Coronary artery (tissue), 2 donors: Measurements from ENCODE around the gene CDH23.

Experiments used
- DNase-seq: peaks from one replicate; pipeline ENCODE4 v3.0.0-alpha.2; 2017; ENCODE audit warnings: low spot score
- H3K27ac ChIP-seq, 2 donors: fragments of 200-600 bp; sonication (generic); one replicate each; pipeline ENCODE4 v1.5.1; 2016 to 2019
- H3K4me3 ChIP-seq: fragments of 200-600 bp; sonication (generic); 2 replicates; pipeline ENCODE4 v1.5.1; 2016; ENCODE audit warnings: mild to moderate bottlenecking, moderate library complexity
- TF ChIP-seq, protein P1 (sequence below): fragments of 200-600 bp; sonication (generic); IDR thresholded peaks from one replicate; pipeline ENCODE4 v1.5.1; 2019; ENCODE audit warnings: antibody characterized with exemption

Gene CDH23

DNA sequence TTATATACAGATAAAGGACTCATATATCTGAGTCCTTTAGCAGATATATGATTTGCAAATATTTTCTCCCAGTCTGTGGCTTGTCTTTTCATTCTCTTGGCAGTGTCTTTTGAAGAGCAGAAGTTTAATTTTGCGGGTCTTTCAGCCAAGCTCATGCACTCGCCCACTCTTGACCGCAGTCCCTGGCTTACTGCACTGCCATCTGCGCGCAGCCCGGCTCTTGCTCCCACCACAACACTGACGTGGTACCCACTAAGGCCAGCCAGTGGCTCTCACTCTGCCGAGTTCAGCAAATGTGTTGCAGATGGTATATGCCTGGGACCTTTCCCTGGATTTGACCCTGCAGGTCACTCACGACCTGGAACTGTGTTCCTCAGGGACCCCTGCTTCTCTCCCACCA, 74.3 kb downstream of the CDH23 start:
- no peak for DNase-seq
- H3K27ac ChIP-seq, result no peak overlapping the region
- TF ChIP-seq, protein P1, sequence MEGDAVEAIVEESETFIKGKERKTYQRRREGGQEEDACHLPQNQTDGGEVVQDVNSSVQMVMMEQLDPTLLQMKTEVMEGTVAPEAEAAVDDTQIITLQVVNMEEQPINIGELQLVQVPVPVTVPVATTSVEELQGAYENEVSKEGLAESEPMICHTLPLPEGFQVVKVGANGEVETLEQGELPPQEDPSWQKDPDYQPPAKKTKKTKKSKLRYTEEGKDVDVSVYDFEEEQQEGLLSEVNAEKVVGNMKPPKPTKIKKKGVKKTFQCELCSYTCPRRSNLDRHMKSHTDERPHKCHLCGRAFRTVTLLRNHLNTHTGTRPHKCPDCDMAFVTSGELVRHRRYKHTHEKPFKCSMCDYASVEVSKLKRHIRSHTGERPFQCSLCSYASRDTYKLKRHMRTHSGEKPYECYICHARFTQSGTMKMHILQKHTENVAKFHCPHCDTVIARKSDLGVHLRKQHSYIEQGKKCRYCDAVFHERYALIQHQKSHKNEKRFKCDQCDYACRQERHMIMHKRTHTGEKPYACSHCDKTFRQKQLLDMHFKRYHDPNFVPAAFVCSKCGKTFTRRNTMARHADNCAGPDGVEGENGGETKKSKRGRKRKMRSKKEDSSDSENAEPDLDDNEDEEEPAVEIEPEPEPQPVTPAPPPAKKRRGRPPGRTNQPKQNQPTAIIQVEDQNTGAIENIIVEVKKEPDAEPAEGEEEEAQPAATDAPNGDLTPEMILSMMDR, result no peak
- H3K4me3 ChIP-seq, result no peak overlapping the region

DNA sequence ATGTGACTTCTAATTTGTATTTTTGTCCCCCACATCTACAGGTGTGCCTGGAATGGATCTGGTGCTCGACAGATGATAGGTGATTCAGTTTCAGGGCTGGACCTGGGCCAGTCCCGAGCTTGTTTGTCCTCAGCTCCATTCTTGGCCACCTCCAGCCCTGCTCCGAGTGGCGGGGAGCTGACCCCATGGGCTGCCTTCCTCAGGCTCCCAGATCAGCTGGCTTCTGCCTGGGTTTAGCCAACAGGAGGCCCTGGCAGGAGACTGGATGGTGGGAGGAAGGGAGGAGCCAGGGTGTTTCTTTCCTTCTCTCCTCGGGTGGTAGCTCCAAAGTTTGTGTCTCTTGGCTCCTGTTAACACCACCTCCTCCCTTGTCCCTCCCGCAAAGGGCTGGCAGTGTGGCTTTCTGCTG, 75.2 kb downstream of the CDH23 start:
- TF ChIP-seq, protein P1, result no peak

DNA sequence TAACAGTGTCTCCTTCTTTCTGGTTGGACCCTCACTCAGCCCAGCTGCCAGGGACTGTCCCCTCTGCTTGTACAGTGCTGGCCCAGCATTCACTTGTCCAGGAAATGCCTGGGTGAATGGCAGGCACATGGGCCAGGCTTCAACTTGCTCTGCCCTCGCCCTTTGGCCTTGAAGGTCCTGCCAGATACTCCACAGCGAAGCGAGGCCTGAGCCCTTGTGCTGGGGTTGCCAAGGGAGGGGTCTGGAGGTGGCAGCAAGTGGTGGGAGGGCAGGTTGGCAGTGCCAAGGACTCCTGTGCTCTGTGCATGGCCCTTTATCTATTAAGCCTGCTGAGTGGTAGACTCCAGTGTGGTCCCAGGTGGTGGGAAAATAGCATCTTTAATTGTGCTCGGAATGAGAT, 75.7 kb downstream of the CDH23 start:
- DNase-seq, result no peak
- H3K27ac ChIP-seq, result no peak overlapping the region
- TF ChIP-seq, protein P1, result no peak
- no peak overlapping the region for H3K4me3 ChIP-seq

More for the DNA sequence above, 75.2 kb downstream of the CDH23 start:
- Histone ChIP-seq H3K4me3 (no peak overlapping the region), H3K27ac (no peak overlapping the region)
- DNase-seq, result no peak

DNA sequence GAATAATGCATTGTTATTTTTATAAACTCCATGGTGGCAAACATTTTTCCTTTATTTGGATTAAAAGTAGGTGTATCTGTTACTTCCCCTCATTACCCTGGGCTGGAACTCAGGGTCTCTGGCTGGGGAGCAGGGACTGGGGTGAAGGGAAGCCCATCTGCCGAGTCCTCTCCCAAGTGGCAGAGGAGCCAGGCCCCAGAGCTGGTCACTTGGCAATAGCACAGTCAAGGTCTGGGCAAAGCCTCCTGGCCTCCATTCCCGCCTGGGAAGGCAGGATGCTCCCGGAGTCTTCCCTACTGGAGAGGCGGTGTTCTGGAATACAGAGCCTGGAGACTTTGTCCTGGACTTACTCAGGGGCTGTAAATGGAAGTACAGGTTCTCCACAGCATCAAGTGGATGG, 76.2 kb downstream of the CDH23 start:
- DNase-seq, result no peak
- H3K4me3 ChIP-seq, result no peak overlapping the region
- no peak overlapping the region for H3K27ac ChIP-seq
- TF ChIP-seq, protein P1, result no peak

DNA sequence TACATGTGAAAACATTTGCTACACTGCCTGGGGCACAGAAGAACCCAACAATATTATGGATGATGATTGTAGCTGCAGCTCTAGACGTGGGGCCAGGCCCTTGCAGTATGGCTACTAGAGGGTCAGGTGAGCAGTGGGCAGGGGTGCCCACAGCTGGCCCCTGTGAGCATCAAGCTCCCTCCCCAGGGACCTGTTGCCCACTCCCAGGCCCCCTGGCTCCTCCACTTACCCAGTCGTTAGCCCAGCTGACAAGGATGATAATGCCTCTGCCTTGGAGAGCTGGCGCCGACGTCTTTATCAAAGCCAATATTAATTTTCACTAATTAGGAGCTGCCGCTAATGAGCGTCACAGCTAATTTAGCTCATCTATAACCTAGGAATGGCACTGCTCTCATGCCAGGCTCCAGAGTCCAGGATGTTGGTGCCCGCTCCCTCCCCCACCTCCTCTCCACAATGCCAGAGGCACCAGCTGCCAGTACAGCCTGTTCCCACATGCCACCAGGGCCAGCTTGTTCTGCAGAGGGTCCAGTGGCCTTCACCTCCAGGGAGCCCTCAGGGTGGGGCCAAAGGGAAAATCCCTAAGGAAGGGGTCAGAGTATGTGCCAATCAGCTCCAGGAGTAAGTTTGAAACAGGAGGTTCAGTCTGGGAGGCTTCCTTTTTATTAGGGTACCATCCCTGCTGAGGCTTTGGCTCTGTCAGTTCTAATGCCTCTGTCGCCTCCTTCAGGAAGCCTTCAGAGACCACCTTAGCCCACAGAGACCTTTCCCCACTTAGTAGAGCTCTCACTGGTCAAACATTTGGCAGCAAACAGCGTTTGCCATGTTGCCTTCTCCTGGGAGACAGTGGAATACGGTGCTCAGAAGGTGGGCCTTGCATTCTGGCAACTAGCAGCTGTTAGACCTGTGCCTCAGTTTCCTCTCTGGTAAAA, 77.2 kb downstream of the CDH23 start:
- TF ChIP-seq, protein P1, result no peak
- DNase-seq, result no peak
- Histone ChIP-seq H3K27ac (no peak overlapping the region), H3K4me3 (no peak overlapping the region)

DNA sequence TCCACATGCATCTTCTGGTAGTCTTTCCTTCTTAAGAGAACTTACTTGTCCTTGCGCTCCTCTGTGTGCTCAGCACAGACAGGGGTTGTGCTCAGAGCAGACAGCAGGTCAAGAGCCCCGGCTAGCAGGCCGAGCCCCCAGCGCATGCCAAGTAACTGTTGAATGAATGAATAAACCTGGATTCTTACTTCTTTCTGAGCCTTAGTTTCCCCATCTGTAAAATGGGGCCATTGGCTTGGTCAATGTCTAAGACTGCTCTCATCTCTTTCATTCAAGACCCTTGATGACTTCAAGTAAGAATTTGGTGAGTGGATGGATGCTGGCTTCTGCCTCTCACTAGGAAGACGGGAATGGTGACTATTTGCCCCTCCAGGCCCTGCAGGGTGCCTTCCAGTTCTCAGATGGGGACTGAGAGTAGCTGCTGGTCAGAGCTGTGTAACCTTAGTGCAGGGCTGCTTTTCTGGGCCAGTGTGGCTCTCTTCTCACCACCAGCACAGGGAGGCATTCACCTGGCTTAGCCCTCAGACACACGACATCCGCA, 78.1 kb downstream of the CDH23 start:
- Histone ChIP-seq H3K27ac (no peak overlapping the region), H3K4me3 (no peak overlapping the region)
- DNase-seq, result no peak
- TF ChIP-seq, protein P1, result no peak
